HG03064 (cell line): Measurements from ENCODE around the gene MBD3L2.
A peak's percentile ranks its signal among the peaks of the same experiment; 100 is the strongest.
"Not testable (repeated sequence)": the region's sequence is repeated elsewhere in the genome, so short reads cannot be mapped to it uniquely, and the experiment has no call there.

Experiments
- ATAC-seq: cut with Tn5 transposase; IDR thresholded peaks from one replicate; pipeline ENCODE4 v1.9.1; 2021; ENCODE audit warnings: low read depth; ENCODE audit not compliant: unreplicated experiment

MBD3L2 gene

DNA sequence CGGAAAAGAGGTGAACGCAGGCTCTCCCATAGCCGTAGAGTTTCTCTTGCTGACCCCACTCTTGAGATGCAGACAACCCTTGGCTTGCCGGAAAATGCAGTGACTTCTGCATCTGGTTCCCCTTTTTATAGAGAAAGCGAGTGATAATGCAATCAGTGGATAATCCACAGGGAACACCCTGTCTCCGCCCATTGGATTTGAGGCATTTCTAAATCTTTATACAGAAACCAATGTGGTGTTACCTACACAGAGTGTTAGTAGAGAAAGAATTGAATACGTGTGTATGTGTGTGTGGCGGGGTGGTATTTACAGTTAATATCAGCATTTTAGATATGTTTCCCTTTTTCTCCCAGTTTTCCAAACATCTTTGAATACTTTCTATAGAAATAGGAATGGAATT lies 9.5 kb downstream of the MBD3L2 start, which contains the start of gene MBD3L3:
MBD3L3 (minus strand) TSS at position 101 of the 400 bp plus-strand sequence; CDS start at position 30, 71 bp downstream.
- not testable (repeated sequence) for ATAC-seq

DNA sequence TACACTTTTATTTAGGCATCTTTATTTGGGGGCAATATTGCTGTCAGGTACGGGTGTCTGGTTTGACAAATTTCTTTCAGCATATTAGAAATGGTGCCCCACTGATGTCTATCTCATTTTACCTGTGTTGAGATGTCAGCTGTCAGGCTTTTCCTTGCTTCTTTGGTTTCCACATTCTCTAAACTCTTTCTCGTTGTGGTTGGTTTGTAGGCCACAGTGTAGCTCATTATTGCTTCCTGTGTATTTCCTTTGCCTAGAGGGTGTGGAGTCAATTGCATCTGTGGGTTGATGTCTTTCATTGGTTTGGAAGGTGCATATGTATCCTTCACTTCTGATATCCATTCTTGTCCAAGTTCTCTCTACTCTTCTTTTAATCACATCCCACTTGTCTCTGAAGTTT lies 10.9 kb downstream of the MBD3L2 start:
- ATAC-seq: not testable (repeated sequence)

DNA sequence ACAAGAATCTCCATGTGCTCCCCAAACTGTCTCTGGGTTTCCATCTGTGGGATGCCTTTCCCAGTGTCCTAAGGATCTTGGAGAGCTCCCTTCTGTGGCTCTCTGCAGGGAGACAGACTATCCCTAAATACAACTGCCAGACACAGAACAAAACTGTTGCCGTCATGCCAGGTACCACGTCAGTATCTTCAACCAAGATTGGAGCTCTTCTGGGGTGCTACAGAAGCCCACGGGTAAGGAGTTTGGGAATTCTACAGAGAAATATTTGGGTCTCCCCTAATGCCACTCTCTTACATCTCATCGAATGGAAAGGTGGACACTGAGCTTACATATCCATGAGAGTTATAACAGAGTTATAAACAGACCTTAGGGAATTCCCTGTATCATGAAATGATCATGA lies 14.2 kb downstream of the MBD3L2 start:
- ATAC-seq: no peak

DNA sequence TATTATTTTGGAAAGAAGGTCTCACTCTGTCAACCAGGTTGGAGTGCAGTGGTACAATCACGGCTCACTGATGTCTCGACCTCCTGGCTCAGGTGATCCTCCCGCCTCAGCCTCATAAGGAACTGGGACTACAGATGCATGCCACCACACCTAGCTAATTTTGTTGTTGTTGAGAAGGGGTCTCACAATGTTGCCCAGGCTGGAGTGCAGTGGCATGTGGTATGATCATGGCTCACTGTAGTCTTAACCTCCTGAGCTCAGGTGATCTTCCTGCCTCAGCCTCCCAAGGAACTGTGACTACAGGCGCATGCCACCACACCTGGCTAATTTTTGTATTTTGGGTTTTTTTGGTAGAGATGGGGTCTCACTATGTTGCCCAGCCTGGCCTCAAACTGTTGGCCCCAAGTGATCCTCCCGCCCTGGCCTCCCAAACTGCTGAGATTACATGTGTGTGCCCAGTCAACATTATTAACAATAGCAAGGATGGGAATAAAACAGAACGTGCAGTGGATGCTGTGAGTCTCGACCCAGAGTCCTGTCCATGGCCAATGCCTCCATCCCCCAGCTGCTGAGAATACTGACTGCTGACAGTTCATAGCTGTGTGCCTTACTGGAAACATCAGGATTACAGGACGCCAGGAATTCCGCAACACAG lies 14.8 kb downstream of the MBD3L2 start:
- no peak for ATAC-seq

DNA sequence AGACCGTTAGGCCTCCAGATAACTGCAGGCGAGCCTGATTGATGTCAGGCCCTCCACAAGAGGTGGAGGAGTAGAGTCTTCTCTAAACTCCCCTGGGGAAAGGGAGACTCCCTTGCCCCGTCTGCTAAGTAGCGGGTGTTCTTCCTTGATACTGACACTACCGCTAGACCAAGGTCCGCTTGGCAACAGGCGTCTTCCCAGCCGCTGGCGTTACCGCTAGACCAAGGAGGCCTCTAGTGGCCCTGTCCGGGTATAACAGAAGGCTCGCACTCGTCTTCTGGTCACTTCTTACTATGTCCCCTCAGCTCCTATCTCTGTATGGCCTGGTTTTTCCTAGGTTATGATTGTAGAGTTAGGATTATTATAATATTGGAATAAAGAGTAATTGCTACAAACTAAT lies 18.0 kb downstream of the MBD3L2 start:
- not testable (repeated sequence) for ATAC-seq

DNA sequence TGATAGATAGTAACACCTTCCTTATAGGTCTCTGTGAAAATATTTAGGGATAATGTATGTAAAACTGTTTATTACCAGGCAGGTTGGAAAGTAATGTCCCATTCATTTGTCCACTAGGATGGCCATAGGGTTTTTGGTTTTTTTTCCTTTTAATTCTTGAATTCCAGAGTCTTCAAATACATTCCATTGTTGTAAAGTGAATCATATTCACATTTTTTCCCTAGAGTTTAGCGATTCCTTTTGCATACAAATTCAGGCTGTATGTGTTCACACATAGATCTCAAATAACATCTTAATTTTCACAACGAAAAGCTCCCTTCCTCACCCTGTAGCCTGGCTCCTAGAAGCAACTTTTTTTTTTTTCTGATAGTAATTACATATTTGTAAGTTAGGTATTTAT lies 18.6 kb downstream of the MBD3L2 start:
- no peak for ATAC-seq

DNA sequence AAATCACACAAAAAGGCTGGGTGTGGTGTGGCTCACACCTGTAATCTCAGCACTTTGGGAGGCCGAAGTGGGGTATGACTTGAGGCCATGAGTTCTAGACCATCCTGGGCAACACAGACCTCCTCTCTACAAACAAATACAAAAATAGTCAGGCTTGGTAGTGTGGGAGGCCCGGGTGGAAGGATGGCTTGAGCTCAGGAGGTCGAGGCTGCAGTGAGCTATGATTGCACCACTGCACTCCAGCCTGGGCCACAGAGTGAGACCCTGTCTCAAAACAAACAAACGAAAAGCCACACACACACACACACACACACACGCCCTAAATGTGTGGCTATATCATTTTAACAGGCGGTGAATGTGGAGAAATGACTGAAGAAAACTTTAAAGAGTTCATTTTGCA lies 19.5 kb downstream of the MBD3L2 start:
- ATAC-seq: no peak

DNA sequence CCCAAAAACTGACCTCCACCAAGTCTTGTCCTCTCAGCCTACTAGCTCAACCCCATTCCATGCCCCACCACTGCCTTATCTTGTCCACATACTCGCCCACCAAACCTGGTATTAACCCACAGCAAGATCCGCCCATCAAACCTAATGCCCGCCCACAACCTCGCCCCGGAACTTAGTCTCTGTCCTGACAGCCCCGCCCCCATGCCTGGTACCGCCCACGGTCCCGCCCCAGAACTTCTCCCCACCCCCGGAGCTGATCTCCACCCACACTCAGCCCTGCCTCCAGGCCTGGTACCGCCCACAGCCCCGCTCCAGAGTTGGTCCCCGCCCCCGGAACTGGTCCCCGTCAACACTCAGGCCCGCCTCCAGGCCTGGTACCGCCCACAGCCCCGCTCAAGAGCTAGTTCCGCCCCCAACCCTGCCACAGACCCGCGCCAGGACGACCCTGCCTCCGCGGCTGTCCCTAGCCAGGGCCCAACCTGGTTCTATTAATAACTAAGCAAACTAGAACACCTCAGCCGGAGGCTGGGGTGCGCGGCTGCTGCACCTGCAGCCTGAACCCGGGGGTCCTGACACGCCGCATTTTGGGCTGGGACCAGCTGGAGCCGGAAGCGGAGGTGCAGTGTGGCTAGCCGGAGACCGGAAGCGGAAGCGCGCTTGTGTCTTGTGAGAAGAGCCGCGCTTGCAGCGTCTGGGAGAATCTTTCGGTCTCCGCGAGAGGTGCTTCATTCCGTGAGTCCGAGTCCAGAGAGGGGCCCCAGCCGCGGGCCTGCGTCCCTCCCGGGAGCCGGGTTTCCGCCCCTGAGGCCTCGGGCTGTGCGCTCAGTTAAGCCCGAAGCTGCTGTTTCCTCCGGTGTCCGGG lies 20.2 kb downstream of the MBD3L2 start, which contains the start of gene ZNF557:
ZNF557 (plus strand) TSS at position 662 of the 862 bp plus-strand sequence. CDS start 5,372 bp downstream, outside the sequence.
- ATAC-seq: peak; percentile 89

DNA sequence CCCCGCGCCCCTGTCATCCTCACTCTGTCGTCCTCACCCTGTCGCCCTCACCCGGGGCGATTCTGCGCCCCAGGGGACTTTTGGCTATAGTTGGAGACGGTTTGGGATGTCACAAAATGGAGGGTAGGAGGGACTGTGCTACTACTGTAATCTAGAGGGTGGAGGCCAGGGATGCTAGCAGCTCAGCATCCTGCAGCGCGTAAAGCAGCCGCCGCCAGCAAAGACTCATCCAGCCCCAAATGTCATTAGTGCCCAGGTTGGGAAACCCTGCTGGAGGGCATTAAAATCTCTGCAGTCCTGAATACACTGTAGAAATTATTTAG lies 20.7 kb downstream of the MBD3L2 start:
- no peak for ATAC-seq

DNA sequence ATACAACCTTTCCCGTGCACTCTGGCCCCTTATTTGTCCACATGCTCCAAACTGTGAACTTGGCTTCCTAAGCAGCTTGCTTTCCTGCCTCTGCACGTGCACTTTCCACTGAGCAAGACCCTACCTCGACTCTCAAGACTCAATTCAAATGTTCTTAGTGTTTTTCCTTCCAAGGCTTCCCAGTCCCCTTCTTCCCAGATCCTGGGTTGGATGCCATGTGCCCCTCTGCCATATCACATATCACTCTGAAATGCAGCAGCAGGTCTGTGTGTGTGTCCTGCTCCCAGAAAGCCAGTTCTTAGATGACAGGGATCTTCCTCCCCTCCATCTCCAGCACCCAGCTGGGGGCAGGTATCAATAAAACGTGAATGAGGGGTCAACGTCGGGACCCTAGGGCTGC lies 23.4 kb downstream of the MBD3L2 start:
- ATAC-seq: no peak

DNA sequence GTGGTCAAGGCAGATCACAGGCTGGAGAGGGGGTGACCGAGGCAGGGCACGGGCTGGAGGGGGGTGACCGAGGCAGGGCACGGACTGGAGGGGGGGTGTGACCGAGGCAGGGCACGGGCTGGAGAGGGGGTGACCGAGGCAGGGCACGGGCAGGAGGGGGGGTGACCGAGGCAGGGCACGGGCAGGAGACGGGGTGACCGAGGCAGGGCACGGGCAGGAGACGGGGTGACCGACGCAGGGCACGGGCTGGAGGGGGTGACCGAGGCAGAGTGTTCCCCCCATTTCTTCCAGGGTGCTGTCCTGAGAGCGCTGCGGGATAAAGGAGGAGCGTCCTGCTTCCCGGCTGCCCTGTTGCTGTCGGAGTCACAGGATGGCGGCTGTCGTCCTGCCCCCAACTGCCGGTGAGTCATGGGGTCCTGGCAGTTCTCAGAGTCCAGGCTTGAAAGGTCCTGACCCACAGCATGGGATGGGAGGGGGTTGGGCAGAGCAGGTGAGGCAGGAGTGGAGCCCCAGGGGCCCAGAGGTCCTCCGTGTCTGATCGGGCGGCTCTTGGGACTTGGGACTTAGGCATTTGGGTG lies 25.7 kb downstream of the MBD3L2 start:
- ATAC-seq: no peak

DNA sequence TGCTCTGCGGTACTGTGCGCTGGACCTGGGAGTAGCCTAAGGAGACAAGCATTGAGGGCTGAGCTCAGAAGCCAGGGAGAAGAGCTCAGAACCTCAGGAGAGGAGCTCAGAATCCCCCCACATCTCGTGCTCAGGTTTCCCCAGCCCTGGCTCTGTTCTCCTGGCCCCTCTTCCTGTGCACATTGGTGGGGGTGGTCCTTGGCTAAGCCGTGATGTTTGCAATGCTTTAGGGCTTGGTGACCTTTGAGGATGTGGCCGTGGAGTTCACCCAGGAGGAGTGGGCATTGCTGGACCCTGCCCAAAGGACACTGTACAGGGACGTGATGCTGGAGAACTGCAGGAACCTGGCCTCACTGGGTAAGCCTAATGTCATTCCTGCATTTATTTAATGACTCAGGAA lies 27.0 kb downstream of the MBD3L2 start:
- no peak for ATAC-seq

DNA sequence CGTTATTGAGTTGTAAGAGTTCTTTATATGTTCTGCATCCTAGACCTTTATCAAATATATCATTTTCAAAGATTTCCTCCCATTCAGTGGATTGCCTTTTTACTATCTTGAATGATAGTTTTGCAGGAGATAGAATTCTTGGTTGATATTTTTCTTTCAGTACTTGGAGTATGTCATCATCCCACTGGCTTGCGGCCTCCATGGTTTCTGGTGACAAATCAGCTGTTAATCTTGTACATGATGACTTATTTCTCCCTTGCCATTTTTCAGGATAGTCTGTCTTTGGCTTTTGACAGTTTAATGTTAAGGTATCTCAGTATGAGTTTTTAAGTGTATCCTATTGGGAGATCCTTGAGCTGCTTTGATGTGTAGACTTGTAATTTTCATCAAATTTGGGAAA lies 28.9 kb downstream of the MBD3L2 start:
- ATAC-seq: no peak

DNA sequence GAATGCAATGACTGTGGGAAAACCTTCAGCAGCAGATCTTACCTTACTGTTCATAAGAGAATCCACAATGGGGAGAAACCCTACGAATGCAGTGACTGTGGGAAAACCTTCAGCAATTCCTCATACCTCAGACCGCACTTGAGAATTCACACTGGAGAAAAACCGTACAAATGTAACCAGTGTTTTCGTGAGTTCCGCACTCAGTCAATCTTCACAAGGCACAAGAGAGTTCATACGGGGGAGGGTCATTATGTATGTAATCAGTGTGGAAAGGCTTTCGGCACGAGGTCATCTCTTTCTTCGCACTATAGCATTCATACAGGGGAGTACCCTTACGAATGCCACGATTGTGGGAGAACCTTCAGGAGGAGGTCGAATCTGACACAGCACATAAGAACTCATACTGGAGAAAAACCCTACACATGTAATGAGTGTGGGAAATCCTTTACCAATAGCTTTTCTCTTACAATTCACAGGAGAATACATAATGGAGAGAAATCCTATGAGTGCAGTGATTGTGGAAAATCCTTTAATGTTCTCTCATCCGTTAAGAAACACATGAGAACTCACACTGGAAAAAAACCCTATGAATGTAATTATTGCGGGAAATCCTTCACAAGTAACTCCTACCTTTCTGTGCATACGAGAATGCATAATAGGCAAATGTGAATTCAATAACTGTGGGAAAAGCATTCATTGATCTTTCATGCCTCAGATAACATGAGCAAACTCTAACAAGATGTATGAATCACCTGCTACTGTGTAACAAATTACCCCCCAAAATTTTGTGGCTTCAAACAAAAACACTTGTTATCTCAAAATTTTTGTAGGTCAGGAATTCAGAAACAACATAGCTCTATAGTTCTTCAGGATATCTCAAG lies 34.2 kb downstream of the MBD3L2 start:
- ATAC-seq: no peak

DNA sequence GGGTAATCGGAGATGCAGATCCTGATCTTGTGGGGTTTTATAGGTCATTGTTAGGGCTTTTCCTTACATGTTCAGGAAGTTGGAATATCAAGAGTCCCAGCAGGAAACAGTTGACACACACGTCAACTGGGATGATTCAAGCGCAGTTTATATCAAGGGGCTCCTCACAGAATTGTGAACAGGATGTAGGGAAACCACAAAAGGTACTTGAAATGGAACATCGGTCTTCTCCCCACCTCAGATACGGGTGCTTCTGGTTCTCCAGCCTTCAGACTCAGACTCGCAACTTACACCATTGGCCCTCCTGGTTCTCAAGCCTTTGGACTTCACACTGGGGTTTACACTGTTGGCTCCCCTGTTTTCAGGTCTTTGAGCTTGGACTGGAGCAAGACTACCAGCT lies 39.9 kb downstream of the MBD3L2 start:
- no peak for ATAC-seq

DNA sequence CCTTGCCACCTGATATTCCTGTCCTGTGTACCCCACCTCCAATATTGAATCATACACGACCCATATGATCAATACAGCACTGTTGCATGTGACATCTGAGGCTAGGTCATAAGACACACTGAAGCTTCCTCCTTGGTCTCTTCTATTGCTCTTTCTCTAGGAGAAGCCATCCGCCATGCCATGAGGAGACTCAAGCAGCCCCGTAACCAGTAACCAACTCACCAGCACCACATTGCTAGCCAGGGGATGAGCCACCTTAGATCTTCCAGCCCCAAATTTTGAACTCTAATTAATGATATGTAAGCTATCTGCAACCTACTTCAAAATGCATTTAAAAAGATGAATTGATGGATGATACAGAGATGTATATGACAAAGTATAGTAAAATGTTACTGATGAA lies 49.0 kb downstream of the MBD3L2 start:
- no peak for ATAC-seq

DNA sequence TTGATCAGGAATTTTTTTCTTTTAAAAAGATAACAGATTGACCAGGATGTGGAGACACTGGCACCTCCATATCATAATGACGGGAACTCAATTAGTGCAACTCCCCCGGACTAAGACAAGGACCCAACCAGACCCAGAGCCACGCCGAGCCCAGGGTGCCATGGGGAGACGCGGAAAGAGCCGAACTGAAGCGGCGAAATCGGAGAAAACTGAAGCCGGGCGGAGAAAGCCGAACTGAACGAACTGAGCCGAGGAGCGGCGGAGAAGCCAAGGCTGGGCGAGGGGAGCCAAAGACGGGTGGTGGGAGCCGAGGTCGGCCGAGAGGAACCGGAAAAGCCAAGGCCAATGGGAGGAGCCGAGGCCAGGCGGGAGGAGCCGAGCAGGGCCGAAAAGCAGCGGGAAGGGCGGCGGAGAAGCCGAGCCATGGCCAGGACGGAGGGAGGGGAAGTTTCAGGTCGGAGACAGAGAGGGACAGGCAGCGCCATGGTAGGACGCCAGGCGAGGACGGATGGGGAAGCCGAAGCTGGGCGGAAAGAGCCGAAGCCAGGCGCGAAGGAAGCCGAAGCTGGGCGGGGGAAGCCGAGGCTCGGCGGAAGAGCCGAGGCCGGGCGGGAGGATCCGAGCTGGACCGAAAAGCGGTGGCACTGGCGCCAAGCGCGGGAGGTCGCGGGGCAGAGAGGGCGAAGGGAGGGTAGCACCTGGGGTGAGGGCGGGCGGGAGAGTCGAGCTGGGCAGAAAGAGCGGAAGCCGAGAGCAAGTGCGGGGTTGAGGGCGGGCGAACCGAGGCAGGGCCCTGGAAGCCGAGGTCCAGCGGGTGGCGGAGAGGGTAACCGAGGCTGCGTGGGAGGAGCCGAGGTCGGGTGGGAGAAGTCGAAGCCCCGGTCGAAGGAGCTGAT lies 49.8 kb downstream of the MBD3L2 start:
- ATAC-seq: peak; percentile 73

DNA sequence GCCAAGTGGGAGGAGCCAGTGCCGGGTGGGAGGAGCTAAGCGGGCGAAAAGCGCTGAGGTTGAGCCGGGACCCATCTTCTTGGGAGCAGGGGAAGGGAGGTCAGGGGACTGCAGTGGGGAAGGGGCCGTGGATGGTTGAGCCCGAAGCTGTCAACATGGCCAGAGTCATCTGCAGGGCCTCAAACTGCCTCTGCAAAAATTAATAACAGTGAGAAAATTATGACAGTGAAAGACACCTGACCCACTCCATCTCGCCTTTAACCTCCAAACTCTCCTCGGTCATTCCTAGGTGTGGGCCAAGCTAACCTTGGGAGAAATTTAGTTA lies 50.4 kb downstream of the MBD3L2 start:
- no peak for ATAC-seq
